Neural cell (in vitro differentiated cells): ENCODE measurements around the gene MYOCOS. TPM values are rescaled to one million over a fixed set of nuclear protein-coding genes. Genes with fewer than 3 reads are reported as not detected.

Experiments used
- H2AFZ ChIP-seq: fragments of 200-600, 300-800 bp; sonication (generic), shearing (Covaris generic); 2 replicates; pipeline ENCODE4 v1.6.0; 2014; ENCODE audit warnings: low read depth, mild to moderate bottlenecking, antibody characterized with exemption, low read length, moderate library complexity
- H3F3A ChIP-seq: fragments of 200-600 bp; shearing (Covaris generic); 2 replicates; pipeline ENCODE4 v1.6.1; 2016; ENCODE audit warnings: mild to moderate bottlenecking, moderate library complexity, mixed read lengths, antibody characterized with exemption, low read length; ENCODE audit not compliant: insufficient read depth, poor library complexity, severe bottlenecking
- H3K27ac ChIP-seq: fragments of 200-600, 300-800 bp; sonication (generic), shearing (Covaris generic); 2 replicates; pipeline ENCODE4 v1.5.1; 2014; ENCODE audit warnings: mild to moderate bottlenecking, low read length, moderate library complexity
- H3K27me3 ChIP-seq: fragments of 300-800, 200-600 bp; sonication (generic), shearing (Covaris generic); 2 replicates; pipeline ENCODE4 v1.6.0; 2014; ENCODE audit warnings: mild to moderate bottlenecking, low read depth, low read length, moderate library complexity; ENCODE audit not compliant: insufficient read depth
- H3K36me3 ChIP-seq: fragments of 300-800, 200-600 bp; sonication (generic), shearing (Covaris generic); 2 replicates; pipeline ENCODE4 v1.5.1; 2014; ENCODE audit warnings: mild to moderate bottlenecking, antibody characterized with exemption, low read length, moderate library complexity; ENCODE audit not compliant: insufficient read depth
- H3K4me2 ChIP-seq: fragments of 300-800, 200-600 bp; sonication (generic), shearing (Covaris generic); 2 replicates; pipeline ENCODE4 v1.6.0; 2014; ENCODE audit warnings: mild to moderate bottlenecking, low read length
- H3K4me3 ChIP-seq: fragments of 300-800, 200-600 bp; sonication (generic), shearing (Covaris generic); 2 replicates; pipeline ENCODE4 v1.5.1; 2014; ENCODE audit warnings: mild to moderate bottlenecking, low read length, moderate library complexity
- H3K79me2 ChIP-seq: fragments of 200-600 bp; shearing (Covaris generic); replicated peaks from 2 replicates; pipeline ENCODE4 v1.6.0; 2014; ENCODE audit warnings: mild to moderate bottlenecking, low read length, moderate library complexity; ENCODE audit not compliant: insufficient read depth
- H3K9ac ChIP-seq: fragments of 300-800, 200-600 bp; sonication (generic), shearing (Covaris generic); 2 replicates; pipeline ENCODE4 v1.6.1; 2016; ENCODE audit warnings: mild to moderate bottlenecking, low read length, mixed read lengths
- H3K9me2 ChIP-seq: fragments of 200-600 bp; shearing (Covaris generic); 2 replicates; pipeline ENCODE4 v1.6.1; 2016; ENCODE audit warnings: mild to moderate bottlenecking, low read length, mixed read lengths; ENCODE audit not compliant: insufficient read depth
- H3K9me3 ChIP-seq: fragments of 200-600, 300-800 bp; sonication (generic), shearing (Covaris generic); 2 replicates; pipeline ENCODE4 v1.6.1; 2016; ENCODE audit warnings: mild to moderate bottlenecking, mixed run types, low read length, moderate library complexity, mixed read lengths
- H4K20me1 ChIP-seq: fragments of 200-600 bp; shearing (Covaris generic); 2 replicates; pipeline ENCODE4 v1.6.1; 2016; ENCODE audit warnings: mild to moderate bottlenecking, mixed run types; ENCODE audit not compliant: insufficient read depth
- CTCF ChIP-seq: fragments of 450-650 bp; IDR thresholded peaks from 2 replicates; pipeline ENCODE4 v1.5.1; 2014; ENCODE audit warnings: antibody characterized with exemption, mild to moderate bottlenecking, moderate library complexity; ENCODE audit not compliant: poor library complexity, severe bottlenecking
- EP300 ChIP-seq: fragments of 450-650 bp; conservative IDR thresholded peaks from 2 replicates; pipeline ENCODE4 v1.6.1; 2014; ENCODE audit warnings: antibody characterized with exemption, mild to moderate bottlenecking, moderate library complexity; ENCODE audit not compliant: poor library complexity, severe bottlenecking
- EZH2 ChIP-seq: fragments of 200-600, 300-800 bp; shearing (Covaris generic), sonication (generic); IDR thresholded peaks from 2 replicates; pipeline ENCODE4 v1.6.1; 2014; ENCODE audit warnings: antibody characterized with exemption, low read length, borderline replicate concordance, mild to moderate bottlenecking; ENCODE audit not compliant: insufficient read depth, poor library complexity, severe bottlenecking
- MXI1 ChIP-seq: fragments of 450-650 bp; conservative IDR thresholded peaks from 2 replicates; pipeline ENCODE4 v1.6.1; 2014; ENCODE audit warnings: antibody characterized with exemption, mild to moderate bottlenecking; ENCODE audit not compliant: poor library complexity, severe bottlenecking
- POLR2AphosphoS5 ChIP-seq: IDR thresholded peaks from 2 replicates; pipeline ENCODE4 v1.6.1; 2012
- RAD21 ChIP-seq: fragments of 450-650 bp; conservative IDR thresholded peaks from 2 replicates; pipeline ENCODE4 v1.6.1; 2014; ENCODE audit warnings: antibody characterized with exemption, mild to moderate bottlenecking, moderate library complexity
- REST ChIP-seq: IDR thresholded peaks from 2 replicates; pipeline ENCODE4 v1.6.1; 2012; ENCODE audit warnings: borderline replicate concordance
- SMC3 ChIP-seq: fragments of 450-650 bp; conservative IDR thresholded peaks from 2 replicates; pipeline ENCODE4 v1.6.1; 2014; ENCODE audit warnings: antibody characterized with exemption, mild to moderate bottlenecking, moderate library complexity; ENCODE audit not compliant: poor library complexity
- TAF1 ChIP-seq: IDR thresholded peaks from 2 replicates; pipeline ENCODE4 v1.6.1; 2012; ENCODE audit warnings: low read depth
- polyA plus RNA-seq: library from polyadenylated mRNA; depleted of rRNA; stranded (reverse); fragments of >200 nt; gene quantifications from 2 replicates; pipeline ENCODE4 v1.2.3, GENCODE V29; 2014

MYOCOS gene
- polyA plus RNA-seq, 1 donor from 2014 or later: not detected

- Histone ChIP-seq H3F3A (no peaks in the 10 kb centered on the region), H3K9ac (no peak within 1 kb of the TSS), H3K9me2 (no peaks in the 10 kb centered on the region), H2AFZ (no peak within 1 kb of the TSS), H4K20me1 (no peaks in the 10 kb centered on the region), H3K27ac (no peak within 1 kb of the TSS), H3K27me3 (no peaks in the 10 kb centered on the region), H3K4me2 (no peak within 1 kb of the TSS), H3K9me3 (no peaks in the 10 kb centered on the region), H3K36me3 (no peaks in the 10 kb centered on the region), H3K79me2 (no peaks in the 10 kb centered on the region), H3K4me3 (no peak within 1 kb of the TSS)
- TF ChIP-seq EZH2 (no peak), POLR2AphosphoS5 (no peak), RAD21 (no peak), CTCF (no peak), SMC3 (no peak), MXI1 (no peak), TAF1 (no peak)
Observed at GRCh38 chr1:171652234-171652822, 30.3 kb downstream of the MYOCOS start, which contains the start of gene MYOC. Gene MYOC, minus strand, starts transcription at chr1:171652688. Its CDS starts 77 bp downstream, at chr1:171652611.

GRCh38 chr1:171653796-171654195, 31.8 kb downstream of the MYOCOS start:
- no peaks in the 10 kb centered on the region for H3K9me2 ChIP-seq
- no peak overlapping the region for H3K27ac ChIP-seq
- H3K4me2 ChIP-seq: no peak overlapping the region
- H2AFZ ChIP-seq: no peak overlapping the region
- no peaks in the 10 kb centered on the region for H3K9me3 ChIP-seq
- H3K9ac ChIP-seq: no peak overlapping the region
- no peak overlapping the region for H3K4me3 ChIP-seq
- no peaks in the 10 kb centered on the region for H3K79me2 ChIP-seq
- no peaks in the 10 kb centered on the region for H3F3A ChIP-seq
- H3K27me3 ChIP-seq: no peaks in the 10 kb centered on the region
- TF ChIP-seq REST (no peak), MXI1 (no peak), EP300 (no peak), SMC3 (no peak)
- no peaks in the 10 kb centered on the region for H4K20me1 ChIP-seq
- H3K36me3 ChIP-seq: no peaks in the 10 kb centered on the region
